Neural progenitor cell (in vitro differentiated cells): ENCODE measurements around the gene PODXL2.

Source experiments
- CTCF ChIP-seq: fragments of 200-600 bp; sonication (generic); IDR thresholded peaks from 2 replicates; pipeline ENCODE4 v1.5.1; 2017; ENCODE audit warnings: antibody characterized with exemption, mild to moderate bottlenecking
- EZH2 ChIP-seq: fragments of 200-600 bp; sonication (generic); IDR thresholded peaks from 2 replicates; pipeline ENCODE4 v1.6.1; 2017; ENCODE audit warnings: antibody characterized with exemption, mild to moderate bottlenecking, moderate library complexity

GRCh38 chr3:127674101-127674721 lies 45.2 kb downstream of the PODXL2 start:
- TF ChIP-seq CTCF (no peak), EZH2 (no peak)
